ENCODE measurements around the gene LRP6. TPM values are rescaled to one million over a fixed set of nuclear protein-coding genes. Genes with fewer than 3 reads are reported as not detected.

Gene LRP6
- total and polyA plus RNA-seq, 10 of the 15 experiments (the other 5 are each of a cell fraction or from before 2014, with no cell fraction given): 1.5 to 14.9 (median 6.1) TPM

DNA sequence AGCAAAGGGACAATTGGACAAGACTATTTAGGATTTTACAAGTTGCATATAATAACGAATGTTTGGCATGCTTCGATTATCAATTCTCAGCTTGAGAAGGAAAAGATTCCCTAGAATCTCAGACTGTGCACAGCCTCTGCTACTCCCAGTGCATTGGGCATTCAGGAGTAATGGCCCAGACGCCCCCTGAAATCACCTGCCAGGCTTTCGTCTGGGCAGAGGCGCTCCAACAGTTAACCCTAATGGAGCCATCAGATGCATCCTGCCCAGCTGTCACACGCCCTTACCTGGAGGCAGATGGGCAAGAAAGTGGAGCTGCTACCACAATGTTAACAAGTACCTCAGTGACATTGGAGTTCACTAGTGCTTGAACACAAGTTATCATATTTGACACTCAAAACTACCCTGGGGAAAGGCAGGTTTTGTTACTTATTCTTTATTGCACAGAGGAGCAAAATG lies 927 bp upstream of the LRP6 start:
- peak overlapping the region; percentile 92 for H3K4me3 ChIP-seq
- peaks cover 9% of the 10 kb centered on the region for H3K79me2 ChIP-seq (ENCODE audit: control insufficient read depth, insufficient read depth, low read length)
- ChIA-PET RAD21 (ENCODE audit: unreplicated experiment) (interaction anchor here (0.6 kb wide), 1 partner anchor 191 kb away, joined by 3 read pairs; no protein-coding TSS in a partner anchor), POLR2A (no interaction called here), SMC1A (ENCODE audit: uncharacterized antibody, unreplicated experiment) (interaction anchor here (0.9 to 1.8 kb wide), 2 partner anchors 11 to 645 kb away, joined by 3 to 5 read pairs; no protein-coding TSS in a partner anchor), CTCF (interaction anchor here (0.9 to 1.1 kb wide), 2 partner anchors 9 to 61 kb away, joined by 3 to 4 read pairs; no protein-coding TSS in a partner anchor)
- FAIRE-seq (no peak), ATAC-seq (no peak), DNase-seq (ENCODE audit: low read depth, low spot score) (no peak)
- peak overlapping the region; percentile 57; the same call in 1 of the 2 replicates for H3K9ac ChIP-seq (ENCODE audit: control insufficient read depth, insufficient read depth, low read length)
- H3K9me3 ChIP-seq (replicated peaks; ENCODE audit: control insufficient read depth, insufficient read depth, low read length): no peaks in the 10 kb centered on the region
- H4K20me1 ChIP-seq (ENCODE audit: control insufficient read depth, insufficient read depth): no peaks in the 10 kb centered on the region
- H3K27me3 ChIP-seq (replicated peaks in 1 of 2; ENCODE audit: control insufficient read depth in 2 of 2, insufficient read depth in 2 of 2, low read length in 1 of 2): no peaks in the 10 kb centered on the region
- peak overlapping the region; percentile 76; the same call in 1 of the 2 replicates for H2AFZ ChIP-seq (ENCODE audit: control insufficient read depth, low read depth, low read length)
- H3K4me1 ChIP-seq (ENCODE audit: control insufficient read depth, insufficient read depth, low read length): no peaks in the 10 kb centered on the region
- 75% methylated on average over 6 of the region's 6 CpGs for WGBS (ENCODE audit: insufficient coverage, insufficient replicate concordance, low lambda C conversion rate, missing lambda C conversion rate)
- in situ Hi-C loops (cut with MboI) (no loop called here), intact Hi-C loops (cut with micrococcal nuclease; ENCODE audit: unreplicated experiment) (loop anchor here (5.0 kb wide), 2 partner anchors 55 to 95 kb away; no protein-coding TSS in a partner anchor)
- peak overlapping the region; percentile 93 for H3K4me2 ChIP-seq (ENCODE audit: control insufficient read depth, insufficient read depth)
- no peaks in the 10 kb centered on the region for H3K36me3 ChIP-seq (ENCODE audit: control insufficient read depth in 2 of 2, insufficient read depth in 2 of 2, low read length in 1 of 2)
- no peak overlapping the region for H3K27ac ChIP-seq (ENCODE audit: control insufficient read depth, insufficient read depth)
- TF ChIP-seq RBBP5 (conservative IDR thresholded peaks at IDR 0.05) (no peak), PAX8 (IDR thresholded peaks at IDR 0.05) (no peak), ZNF217 (IDR thresholded peaks at IDR 0.05) (no peak), FOS (IDR thresholded peaks at IDR 0.05; ENCODE audit: borderline replicate concordance, extremely low read depth, insufficient read length) (no peak), FOXK2 (IDR thresholded peaks at IDR 0.05) (no peak), EP300 (IDR thresholded peaks at IDR 0.05; ENCODE audit: borderline replicate concordance in 1 of 2, control insufficient read depth in 1 of 2, low read depth in 2 of 2, low read length in 2 of 2) (no peak), SMAD1 (IDR thresholded peaks at IDR 0.05; ENCODE audit: low read depth, partially characterized antibody) (no peak), POLR2AphosphoS5 (IDR thresholded peaks at IDR 0.05; ENCODE audit: low read length) (no peak), CEBPB (IDR thresholded peaks at IDR 0.05; ENCODE audit: borderline replicate concordance in 1 of 2, low read depth in 2 of 2, low read length in 2 of 2) (no peak)
- TF ChIP-seq, protein P1, sequence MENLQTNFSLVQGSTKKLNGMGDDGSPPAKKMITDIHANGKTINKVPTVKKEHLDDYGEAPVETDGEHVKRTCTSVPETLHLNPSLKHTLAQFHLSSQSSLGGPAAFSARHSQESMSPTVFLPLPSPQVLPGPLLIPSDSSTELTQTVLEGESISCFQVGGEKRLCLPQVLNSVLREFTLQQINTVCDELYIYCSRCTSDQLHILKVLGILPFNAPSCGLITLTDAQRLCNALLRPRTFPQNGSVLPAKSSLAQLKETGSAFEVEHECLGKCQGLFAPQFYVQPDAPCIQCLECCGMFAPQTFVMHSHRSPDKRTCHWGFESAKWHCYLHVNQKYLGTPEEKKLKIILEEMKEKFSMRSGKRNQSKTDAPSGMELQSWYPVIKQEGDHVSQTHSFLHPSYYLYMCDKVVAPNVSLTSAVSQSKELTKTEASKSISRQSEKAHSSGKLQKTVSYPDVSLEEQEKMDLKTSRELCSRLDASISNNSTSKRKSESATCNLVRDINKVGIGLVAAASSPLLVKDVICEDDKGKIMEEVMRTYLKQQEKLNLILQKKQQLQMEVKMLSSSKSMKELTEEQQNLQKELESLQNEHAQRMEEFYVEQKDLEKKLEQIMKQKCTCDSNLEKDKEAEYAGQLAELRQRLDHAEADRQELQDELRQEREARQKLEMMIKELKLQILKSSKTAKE (IDR thresholded peaks at IDR 0.05; ENCODE audit: low read depth, poor library complexity, severe bottlenecking): no peak
- TF ChIP-seq, protein P2, sequence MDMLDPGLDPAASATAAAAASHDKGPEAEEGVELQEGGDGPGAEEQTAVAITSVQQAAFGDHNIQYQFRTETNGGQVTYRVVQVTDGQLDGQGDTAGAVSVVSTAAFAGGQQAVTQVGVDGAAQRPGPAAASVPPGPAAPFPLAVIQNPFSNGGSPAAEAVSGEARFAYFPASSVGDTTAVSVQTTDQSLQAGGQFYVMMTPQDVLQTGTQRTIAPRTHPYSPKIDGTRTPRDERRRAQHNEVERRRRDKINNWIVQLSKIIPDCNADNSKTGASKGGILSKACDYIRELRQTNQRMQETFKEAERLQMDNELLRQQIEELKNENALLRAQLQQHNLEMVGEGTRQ (IDR thresholded peaks at IDR 0.05; ENCODE audit: borderline replicate concordance, low read depth, low read length): no peak
- TF ChIP-seq, protein P3, sequence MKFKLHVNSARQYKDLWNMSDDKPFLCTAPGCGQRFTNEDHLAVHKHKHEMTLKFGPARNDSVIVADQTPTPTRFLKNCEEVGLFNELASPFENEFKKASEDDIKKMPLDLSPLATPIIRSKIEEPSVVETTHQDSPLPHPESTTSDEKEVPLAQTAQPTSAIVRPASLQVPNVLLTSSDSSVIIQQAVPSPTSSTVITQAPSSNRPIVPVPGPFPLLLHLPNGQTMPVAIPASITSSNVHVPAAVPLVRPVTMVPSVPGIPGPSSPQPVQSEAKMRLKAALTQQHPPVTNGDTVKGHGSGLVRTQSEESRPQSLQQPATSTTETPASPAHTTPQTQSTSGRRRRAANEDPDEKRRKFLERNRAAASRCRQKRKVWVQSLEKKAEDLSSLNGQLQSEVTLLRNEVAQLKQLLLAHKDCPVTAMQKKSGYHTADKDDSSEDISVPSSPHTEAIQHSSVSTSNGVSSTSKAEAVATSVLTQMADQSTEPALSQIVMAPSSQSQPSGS (IDR thresholded peaks at IDR 0.05; ENCODE audit: low read length): no peak
- no TSS peak for BruUV-seq (replicated peaks)

Data from GM12878 (cell line).